Adipose tissue (tissue), 3 donors: ENCODE data around the gene DHCR7. TPM values are rescaled to one million over a fixed set of nuclear protein-coding genes. Genes with fewer than 3 reads are reported as not detected.

Experiments
- H3K27ac ChIP-seq: one replicate; pipeline ENCODE4 v1.5.1; 2013; ENCODE audit warnings: low read depth, low read length
- WGBS, 3 donors: extraction: QIAGEN DNeasy Blood & Tissue Kit; methylation state at CpG; one replicate each; pipeline ENCODE4 v1.1.7; 2013; 5-methylcytosine and 5-hydroxymethylcytosine counted together
- polyA plus RNA-seq, 3 donors: library from polyadenylated mRNA; stranded (reverse); fragments of 200-250 nt; gene quantifications; one replicate each; pipeline ENCODE4 v1.2.3, GENCODE V29; 2013
- donor health status: healthy with polysubstance abuse.
- donor health status: Bipolar disorder and iron deficiency.
- donor health status: healthy.

Gene DHCR7
- polyA plus RNA-seq, 3 donors = 12.9 to 31.4 (median 15.5) TPM

- WGBS, 3 donors = 39 to 51% (median 44%) methylated on average over 9 of the region's 9 CpGs
- no peak overlapping the region for H3K27ac ChIP-seq
Observed at GRCh38 chr11:71446942-71447688, 1.1 kb downstream of the DHCR7 start.

GRCh38 chr11:71446150-71446549 is 2.0 kb downstream of the DHCR7 start:
- no peak overlapping the region for H3K27ac ChIP-seq
- 92 to 97% (median 97%) methylated on average over 1 of the region's 1 CpG for WGBS, 3 donors

GRCh38 chr11:71444811-71445210 is 3.4 kb downstream of the DHCR7 start:
- no peak overlapping the region for H3K27ac ChIP-seq
- 95 to 98% (median 95%) methylated on average over 6 of the region's 6 CpGs for WGBS, 3 donors

GRCh38 chr11:71443736-71444445 is 4.3 kb downstream of the DHCR7 start:
- WGBS, 3 donors = 94 to 98% (median 95%) methylated on average over 20 of the region's 20 CpGs
- no peak overlapping the region for H3K27ac ChIP-seq

- H3K27ac ChIP-seq = no peak overlapping the region
- 97 to 99% (median 98%) methylated on average over 5 of the region's 5 CpGs for WGBS, 3 donors
Observed at GRCh38 chr11:71442880-71443279, 5.3 kb downstream of the DHCR7 start.

GRCh38 chr11:71442123-71442522 is 6.1 kb downstream of the DHCR7 start:
- WGBS, 3 donors = 90 to 93% (median 92%) methylated on average over 8 of the region's 8 CpGs
- no peak overlapping the region for H3K27ac ChIP-seq

- H3K27ac ChIP-seq = no peak overlapping the region
- WGBS, 3 donors = 97 to 98% (median 97%) methylated on average over 11 of the region's 11 CpGs
Observed at GRCh38 chr11:71441251-71441650, 6.9 kb downstream of the DHCR7 start.

- WGBS, 3 donors = 95 to 98% (median 98%) methylated on average over 6 of the region's 6 CpGs
- no peak overlapping the region for H3K27ac ChIP-seq
Observed at GRCh38 chr11:71440021-71440755, 8.0 kb downstream of the DHCR7 start.

- H3K27ac ChIP-seq = no peak overlapping the region
- 94 to 97% (median 95%) methylated on average over 19 of the region's 19 CpGs for WGBS, 3 donors
Observed at GRCh38 chr11:71438650-71439049, 9.5 kb downstream of the DHCR7 start.

GRCh38 chr11:71437879-71438278 is 10.3 kb downstream of the DHCR7 start:
- no peak overlapping the region for H3K27ac ChIP-seq
- 69 to 78% (median 70%) methylated on average over 13 of the region's 13 CpGs for WGBS, 3 donors

- no peak overlapping the region for H3K27ac ChIP-seq
- 78 to 88% (median 85%) methylated on average over 6 of the region's 6 CpGs for WGBS, 3 donors
Observed at GRCh38 chr11:71437399-71437798, 10.8 kb downstream of the DHCR7 start.

- no peak overlapping the region for H3K27ac ChIP-seq
- WGBS, 3 donors = 94% methylated on average over 8 of the region's 8 CpGs
Observed at GRCh38 chr11:71436861-71437260, 11.3 kb downstream of the DHCR7 start.

GRCh38 chr11:71435278-71435951 is 12.8 kb downstream of the DHCR7 start:
- no peak overlapping the region for H3K27ac ChIP-seq
- WGBS, 3 donors = 95 to 97% (median 95%) methylated on average over 34 to 39 of the region's 39 CpGs

GRCh38 chr11:71434576-71435130 is 13.5 kb downstream of the DHCR7 start:
- no peak overlapping the region for H3K27ac ChIP-seq
- WGBS, 3 donors = 77 to 86% (median 78%) methylated on average over 18 of the region's 18 CpGs

GRCh38 chr11:71433648-71434450 is 14.3 kb downstream of the DHCR7 start:
- H3K27ac ChIP-seq = no peak overlapping the region
- WGBS, 3 donors = 68 to 79% (median 73%) methylated on average over 19 of the region's 19 CpGs

GRCh38 chr11:71432761-71433647 is 15.2 kb downstream of the DHCR7 start:
- peak overlapping the region; percentile 1 for H3K27ac ChIP-seq
- 75 to 92% (median 80%) methylated on average over 7 of the region's 7 CpGs for WGBS, 3 donors

GRCh38 chr11:71431271-71431670 is 16.9 kb downstream of the DHCR7 start:
- 67 to 69% (median 69%) methylated on average over 7 of the region's 7 CpGs for WGBS, 3 donors
- no peak overlapping the region for H3K27ac ChIP-seq
